HFFc6 (cell line): ENCODE measurements around the gene IL16. TPM values are rescaled to one million over a fixed set of nuclear protein-coding genes. Genes with fewer than 3 reads are reported as not detected.

Source experiments
- DNase-seq: peaks from one replicate; pipeline ENCODE4 v3.0.0-alpha.2; 2018
- H3K27ac Mint-ChIP-seq: 2 replicates; pipeline ENCODE4 v1.8.0; 2020; ENCODE audit warnings: mild to moderate bottlenecking, mixed read lengths
- H3K27me3 Mint-ChIP-seq: 2 replicates; pipeline ENCODE4 v1.8.0; 2021; ENCODE audit warnings: mild to moderate bottlenecking, moderate library complexity, mixed read lengths; ENCODE audit not compliant: insufficient read depth
- H3K36me3 Mint-ChIP-seq: 2 replicates; pipeline ENCODE4 v1.8.0; 2021; ENCODE audit warnings: low read depth, mixed read lengths
- H3K4me1 Mint-ChIP-seq: 2 replicates; pipeline ENCODE4 v1.8.0; 2020; ENCODE audit warnings: low read depth, mixed read lengths
- H3K4me3 Mint-ChIP-seq: 2 replicates; pipeline ENCODE4 v1.8.0; 2020; ENCODE audit warnings: mild to moderate bottlenecking, moderate library complexity, mixed read lengths
- H3K9me3 Mint-ChIP-seq: 2 replicates; pipeline ENCODE4 v1.8.0; 2020; ENCODE audit warnings: mild to moderate bottlenecking, mixed read lengths
- CTCF ChIP-seq: fragments of 200-600 bp; sonication (generic); IDR thresholded peaks from 2 replicates; pipeline ENCODE4 v1.5.0; 2021; ENCODE audit warnings: antibody characterized with exemption, mild to moderate bottlenecking
- total RNA-seq, 6 experiments: library from RNA; stranded (reverse); fragmentation: NEBNext Ultra II Directional; extraction: Animal tissue kit (Norgen Biotek cat#: 25700); gene quantifications; 2 replicates in 1 of 6; 3 replicates in 5 of 6; pipeline ENCODE4 v1.2.3, GENCODE V29; 2021

IL16 gene
- total RNA-seq, 6 experiments from 2014 or later: not detected

GRCh38 chr15:81317642-81318017 lies 121.0 kb downstream of the IL16 start:
- no peak overlapping the region for H3K27ac Mint-ChIP-seq
- peaks cover 18% of the 10 kb centered on the region for H3K4me1 Mint-ChIP-seq
- DNase-seq: no peak
- peaks cover 17% of the 10 kb centered on the region for H3K36me3 Mint-ChIP-seq
- H3K9me3 Mint-ChIP-seq: no peaks in the 10 kb centered on the region
- H3K4me3 Mint-ChIP-seq: no peak overlapping the region
- no peak for TF ChIP-seq CTCF
- H3K27me3 Mint-ChIP-seq: peaks cover 1% of the 10 kb centered on the region; the same call in 1 of the 2 replicates

GRCh38 chr15:81321667-81322066 lies 125.0 kb downstream of the IL16 start:
- Mint-ChIP-seq H3K36me3 (peaks cover 5% of the 10 kb centered on the region; the same call in 1 of the 2 replicates), H3K4me3 (no peak overlapping the region), H3K27ac (no peak overlapping the region), H3K4me1 (peaks cover 41% of the 10 kb centered on the region), H3K27me3 (no peaks in the 10 kb centered on the region), H3K9me3 (no peaks in the 10 kb centered on the region)
- no peak for TF ChIP-seq CTCF
- no peak for DNase-seq

- Mint-ChIP-seq H3K4me3 (peak overlapping the region; percentile 64), H3K27ac (no peak overlapping the region), H3K9me3 (no peaks in the 10 kb centered on the region), H3K4me1 (peaks cover 52% of the 10 kb centered on the region), H3K36me3 (peaks cover 5% of the 10 kb centered on the region; the same call in 1 of the 2 replicates), H3K27me3 (no peaks in the 10 kb centered on the region)
- no peak for TF ChIP-seq CTCF
- no peak for DNase-seq
These were observed 126.1 kb downstream of the IL16 start for GRCh38 chr15:81322676-81323253.

DNA sequence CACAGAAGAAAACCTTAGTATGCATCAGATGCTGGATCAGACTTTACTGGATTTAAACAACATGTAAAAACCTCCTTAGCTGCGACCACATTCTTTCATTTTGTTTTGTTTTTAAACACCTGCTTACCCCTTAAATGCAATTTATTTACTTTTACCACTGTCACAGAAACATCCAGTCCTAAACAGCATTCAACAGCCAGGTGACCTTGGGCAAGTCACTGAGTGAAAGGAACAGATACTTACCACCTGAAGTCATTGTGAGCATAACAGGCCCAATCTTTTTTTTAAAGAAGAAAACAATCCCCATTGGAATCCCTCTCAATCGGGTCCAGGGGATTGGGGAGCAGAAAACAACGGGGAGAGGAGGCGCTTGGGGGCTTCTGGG lies 126.9 kb downstream of the IL16 start:
- Mint-ChIP-seq H3K27me3 (no peaks in the 10 kb centered on the region), H3K27ac (peak overlapping the region; percentile 78), H3K9me3 (no peaks in the 10 kb centered on the region), H3K4me1 (peaks cover 57% of the 10 kb centered on the region), H3K4me3 (peak overlapping the region; percentile 100), H3K36me3 (peaks cover 5% of the 10 kb centered on the region; the same call in 1 of the 2 replicates)
- TF ChIP-seq CTCF: no peak
- DNase-seq: no peak

GRCh38 chr15:81323944-81324881 lies 127.5 kb downstream of the IL16 start, which contains the start of gene STARD5:
TSS of gene STARD5 (minus strand) at chr15:81324141. CDS start at chr15:81324099, 42 bp downstream.
- no peak for TF ChIP-seq CTCF
- peak within 1 kb of the TSS; percentile 90 for H3K27ac Mint-ChIP-seq
- peak within 1 kb of the TSS; percentile 100 for H3K4me3 Mint-ChIP-seq
- H3K27me3 Mint-ChIP-seq: no peaks in the 10 kb centered on the region
- H3K4me1 Mint-ChIP-seq: peaks cover 57% of the 10 kb centered on the region
- peaks cover 4% of the 10 kb centered on the region; the same call in 1 of the 2 replicates for H3K36me3 Mint-ChIP-seq
- peak; percentile 97 for DNase-seq
- no peaks in the 10 kb centered on the region for H3K9me3 Mint-ChIP-seq
